PC-3 (cell line): ENCODE results near the gene PWWP2B.

Experiments used
- CTCF ChIP-seq: fragments of 300-600 bp; sonication (generic); conservative IDR thresholded peaks from 2 replicates; pipeline ENCODE4 v1.5.1; 2017; ENCODE audit warnings: antibody characterized with exemption, low read depth, mild to moderate bottlenecking, low read length
- EZH2 ChIP-seq: fragments of 300-600 bp; sonication (generic); IDR thresholded peaks from one replicate; pipeline ENCODE4 v1.6.1; 2017; ENCODE audit warnings: antibody characterized with exemption, mild to moderate bottlenecking, low read length; ENCODE audit not compliant: unreplicated experiment

GRCh38 chr10:132422903-132423825, 26.2 kb downstream of the PWWP2B start:
- no peak for TF ChIP-seq CTCF
- no peak for TF ChIP-seq EZH2
